Psoas muscle (tissue), 8 donors: Measurements from ENCODE around the gene PLLP. TPM values are rescaled to one million over a fixed set of nuclear protein-coding genes. Genes with fewer than 3 reads are reported as not detected.
A peak's percentile ranks its signal among the peaks of the same experiment; 100 is the strongest.

Source experiments
- ATAC-seq, 4 donors: fragments of 200-7000 bp; cut with Tn5 transposase; one replicate each; pipeline ENCODE4 v1.9.1; 2020; ENCODE audit warnings: moderate library complexity in 3 of 4, mild to moderate bottlenecking in 2 of 4
- DNase-seq, 2 donors: peaks; one replicate each; pipeline ENCODE4 v3.0.0-alpha.2; 2020
- H3K27ac ChIP-seq: fragments of 200-600 bp; one replicate; pipeline ENCODE4 v1.8.0; 2022
- H3K27me3 ChIP-seq, 3 donors: fragments of 200-600 bp in 1 of 3; one replicate each; pipeline versions ENCODE4 v1.6.1 to v1.8.0; 2013 to 2022; ENCODE audit warnings: low read length in 2 of 3, mild to moderate bottlenecking in 2 of 3, moderate library complexity in 1 of 3; ENCODE audit not compliant: insufficient read depth in 3 of 3
- H3K36me3 ChIP-seq, 2 donors: fragments of 200-600 bp in 1 of 2; one replicate each; pipeline versions ENCODE4 v1.6.1 to v1.8.0; 2013 to 2022; ENCODE audit warnings: low read depth in 1 of 2, mild to moderate bottlenecking in 1 of 2, moderate library complexity in 1 of 2; ENCODE audit not compliant: insufficient read depth in 1 of 2
- H3K4me1 ChIP-seq: fragments of 200-600 bp; one replicate; pipeline ENCODE4 v1.8.0; 2022
- H3K4me3 ChIP-seq: fragments of 200-600 bp; one replicate; pipeline ENCODE4 v1.8.0; 2022; ENCODE audit warnings: mild to moderate bottlenecking
- H3K9me3 ChIP-seq: fragments of 200-600 bp; one replicate; pipeline ENCODE4 v1.8.0; 2022
- WGBS, 3 donors: extraction: QIAGEN DNeasy Blood & Tissue Kit; methylation state at CpG; one replicate each; pipeline versions ENCODE4 v1.1.6 to v1.1.7; 2013; 5-methylcytosine and 5-hydroxymethylcytosine counted together
- intact Hi-C, 2 donors: fragments of 100-400 bp; cut with DNase I; formaldehyde crosslinking; loops; one replicate each; pipeline versions ENCODE4 v1.11.0 to v1.14.2; 2022
- polyA plus RNA-seq, 3 donors: library from polyadenylated mRNA; stranded (reverse); fragments of 200-250 nt; gene quantifications; one replicate each; pipeline ENCODE4 v1.2.3, GENCODE V29; 2013
- total RNA-seq, 4 donors: library from RNA; stranded (reverse); fragmentation: NEBNext Ultra II Directional in 2 of 4; extraction: Animal tissue kit (Norgen Biotek cat#: 25700) in 2 of 4; gene quantifications; one replicate each; pipeline versions ENCODE4 v1.2.1 to v1.2.4, GENCODE V29; 2021 to 2023
- TF ChIP-seq, protein P1 (sequence below): fragments of 200-600 bp; IDR thresholded peaks from one replicate; pipeline ENCODE4 v1.8.0; 2022; ENCODE audit warnings: antibody characterized with exemption
- donor health status: healthy with polysubstance abuse.
- donor health status: DM: no; HTN: no; CAD: no; lungs with moderate emphysema.
- donor health status: Bipolar disorder and iron deficiency.
- donor health status: healthy.
- donor health status: DM: yes; HTN: yes; CAD: no.
- donor health status: DM: no; HTN: no; CAD: no.
- donor health status: DM: no; HTN: no; CAD: no.
- donor health status: DM: yes; HTN: yes; CAD: no.

Gene PLLP
- total and polyA plus RNA-seq, 7 donors, result 0.39 to 3.1 (median 2.0) TPM

- 71 to 97% (median 85%) methylated on average over 9 of the region's 9 CpGs for WGBS, 3 donors
- DNase-seq (no peak), ATAC-seq (no peak)
- Histone ChIP-seq H3K4me3 (no peak overlapping the region), H3K9me3 (no peaks in the 10 kb centered on the region), H3K4me1 (no peaks in the 10 kb centered on the region), H3K27me3 (no peaks in the 10 kb centered on the region), H3K27ac (no peak overlapping the region), H3K36me3 (peaks cover 11 to 98% of the 10 kb centered on the region in 2 donors)
- intact Hi-C loops, result no loop called here
- TF ChIP-seq, protein P1, sequence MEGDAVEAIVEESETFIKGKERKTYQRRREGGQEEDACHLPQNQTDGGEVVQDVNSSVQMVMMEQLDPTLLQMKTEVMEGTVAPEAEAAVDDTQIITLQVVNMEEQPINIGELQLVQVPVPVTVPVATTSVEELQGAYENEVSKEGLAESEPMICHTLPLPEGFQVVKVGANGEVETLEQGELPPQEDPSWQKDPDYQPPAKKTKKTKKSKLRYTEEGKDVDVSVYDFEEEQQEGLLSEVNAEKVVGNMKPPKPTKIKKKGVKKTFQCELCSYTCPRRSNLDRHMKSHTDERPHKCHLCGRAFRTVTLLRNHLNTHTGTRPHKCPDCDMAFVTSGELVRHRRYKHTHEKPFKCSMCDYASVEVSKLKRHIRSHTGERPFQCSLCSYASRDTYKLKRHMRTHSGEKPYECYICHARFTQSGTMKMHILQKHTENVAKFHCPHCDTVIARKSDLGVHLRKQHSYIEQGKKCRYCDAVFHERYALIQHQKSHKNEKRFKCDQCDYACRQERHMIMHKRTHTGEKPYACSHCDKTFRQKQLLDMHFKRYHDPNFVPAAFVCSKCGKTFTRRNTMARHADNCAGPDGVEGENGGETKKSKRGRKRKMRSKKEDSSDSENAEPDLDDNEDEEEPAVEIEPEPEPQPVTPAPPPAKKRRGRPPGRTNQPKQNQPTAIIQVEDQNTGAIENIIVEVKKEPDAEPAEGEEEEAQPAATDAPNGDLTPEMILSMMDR, result no peak
Measured at GRCh38 chr16:57233944-57234706, 50.3 kb downstream of the PLLP start.

DNA sequence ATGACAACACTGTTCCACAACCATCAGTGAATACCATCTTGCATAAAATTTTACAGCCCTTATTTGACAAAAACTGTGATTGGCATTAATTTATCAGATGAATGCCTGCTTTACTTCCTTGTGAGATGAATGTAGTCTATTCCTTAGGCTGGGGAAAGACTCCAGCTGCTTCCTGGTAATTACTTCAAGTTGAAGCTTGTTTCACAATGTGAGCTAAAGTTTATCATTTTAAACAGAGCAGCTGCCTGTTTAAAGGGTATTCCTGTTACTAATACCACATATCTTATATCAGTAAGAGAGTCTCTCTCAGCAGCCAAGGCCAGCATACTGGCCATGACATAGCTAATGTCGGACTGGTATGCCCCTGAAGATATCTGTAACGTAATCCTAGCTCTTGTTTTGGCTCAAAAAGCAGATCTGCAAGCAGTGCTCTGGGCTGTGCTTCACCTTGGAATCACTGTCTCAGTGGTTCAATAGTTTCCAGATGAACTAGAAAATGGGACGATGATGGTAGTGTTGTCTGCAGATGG is 52.6 kb downstream of the PLLP start:
- H3K27me3 ChIP-seq, result no peaks in the 10 kb centered on the region
- no peaks in the 10 kb centered on the region for H3K9me3 ChIP-seq
- intact Hi-C loops, result no loop called here
- ATAC-seq (peak in 1 of 4 donors; percentile 26), DNase-seq (no peak)
- TF ChIP-seq, protein P1, result no peak
- WGBS, 3 donors, result 34 to 60% (median 46%) methylated on average over 3 of the region's 3 CpGs
- H3K4me3 ChIP-seq, result no peak overlapping the region
- no peak overlapping the region for H3K27ac ChIP-seq
- peaks cover 11 to 100% of the 10 kb centered on the region in 2 donors for H3K36me3 ChIP-seq
- H3K4me1 ChIP-seq, result no peaks in the 10 kb centered on the region

DNA sequence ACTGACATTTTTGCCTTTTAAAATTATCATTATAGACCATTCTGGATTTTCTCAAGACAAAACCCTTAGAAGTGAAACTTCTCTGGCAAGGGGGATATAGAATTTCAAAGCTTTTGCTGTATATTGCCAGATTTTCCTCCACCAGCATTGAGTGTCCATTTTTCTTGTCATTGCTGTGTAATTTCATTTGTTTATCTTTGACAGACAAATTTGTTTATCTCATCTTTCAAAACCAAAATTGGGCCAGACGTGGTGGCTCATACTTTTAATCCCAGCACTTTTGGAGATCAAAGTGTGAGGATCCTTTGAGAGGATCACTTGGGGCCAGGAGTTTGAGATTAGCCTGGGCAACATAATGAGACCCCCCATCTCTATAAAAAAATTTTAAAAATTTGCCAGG is 55.4 kb downstream of the PLLP start:
- intact Hi-C loops, result no loop called here
- ATAC-seq (no peak), DNase-seq (no peak)
- peaks cover 11 to 100% of the 10 kb centered on the region in 2 donors for H3K36me3 ChIP-seq
- TF ChIP-seq, protein P1, result no peak
- H3K27me3 ChIP-seq, result no peaks in the 10 kb centered on the region
- H3K4me3 ChIP-seq, result no peak overlapping the region
- H3K27ac ChIP-seq, result no peak overlapping the region
- H3K4me1 ChIP-seq, result no peaks in the 10 kb centered on the region
- 85 to 96% (median 86%) methylated on average over 1 of the region's 1 CpG for WGBS, 3 donors
- H3K9me3 ChIP-seq, result no peaks in the 10 kb centered on the region

DNA sequence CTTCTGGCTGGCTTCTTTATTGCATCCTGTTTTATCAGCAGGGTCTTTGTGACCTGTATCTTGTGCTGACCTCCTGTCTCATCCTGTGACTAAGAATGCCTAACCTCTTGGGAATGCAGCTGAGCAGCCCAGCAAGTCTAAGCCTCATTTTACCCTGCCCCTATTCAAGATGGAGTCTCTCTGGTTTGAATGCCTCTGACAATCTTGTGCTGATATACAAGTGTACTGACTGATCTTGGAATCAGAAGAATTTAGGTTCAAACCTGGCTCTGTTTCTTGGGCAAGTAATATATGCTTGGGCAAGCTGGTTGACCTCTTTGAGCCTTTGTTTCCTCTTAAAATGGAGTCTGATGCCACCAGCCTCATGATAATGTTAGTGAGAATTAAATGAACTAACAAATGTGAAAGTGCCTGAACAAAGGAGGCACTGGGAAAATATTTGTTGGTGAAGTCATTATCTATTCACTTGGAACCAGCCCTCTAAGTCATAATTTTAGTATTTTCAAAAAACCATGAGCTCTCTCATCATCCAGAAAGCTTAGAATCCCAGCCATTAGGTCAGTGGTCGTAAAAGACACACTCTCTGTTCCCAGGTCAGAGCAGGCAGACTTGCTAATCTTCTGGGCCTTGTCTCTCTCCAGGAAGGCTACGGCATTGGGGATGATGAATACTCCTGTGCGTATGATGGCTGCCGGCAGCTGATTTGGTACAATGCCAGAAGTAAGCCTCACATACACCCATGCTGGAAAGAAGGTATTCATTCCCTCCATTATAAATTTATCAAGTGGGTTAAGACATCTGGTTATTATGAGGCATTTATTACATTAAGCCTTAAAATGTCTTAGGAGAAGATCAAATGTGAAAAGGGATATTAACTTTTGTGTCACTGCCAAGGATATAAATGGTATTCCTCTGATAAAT is 57.5 kb downstream of the PLLP start:
- no peaks in the 10 kb centered on the region for H3K27me3 ChIP-seq
- H3K4me1 ChIP-seq, result no peaks in the 10 kb centered on the region
- TF ChIP-seq, protein P1, result no peak
- H3K9me3 ChIP-seq, result no peaks in the 10 kb centered on the region
- intact Hi-C loops, result no loop called here
- DNase-seq, result no peak
- H3K27ac ChIP-seq, result no peak overlapping the region
- WGBS, 3 donors, result 74 to 80% (median 77%) methylated on average over 4 of the region's 4 CpGs
- peaks cover 6 to 100% of the 10 kb centered on the region in 2 donors for H3K36me3 ChIP-seq
- no peak for ATAC-seq
- no peak overlapping the region for H3K4me3 ChIP-seq
